A673 (cell line): Measurements from ENCODE around the gene PHF2. TPM values are rescaled to one million over a fixed set of nuclear protein-coding genes. Genes with fewer than 3 reads are reported as not detected.

ENCODE experiments used
- BruUV-seq: library from RNA; stranded (reverse); fragments of 400-500 nt; replicated peaks from 2 replicates; lab custom pipeline; 2021; lab: Mats Ljungman, UMichigan
- CTCF ChIA-PET: fragments of 300-600 bp; sonication (Branson Sonifier 250); formaldehyde crosslinking; loops from one replicate; lab custom pipeline; 2022; ENCODE audit warnings: antibody characterized with exemption; lab: Charles Lee
- POLR2A ChIA-PET: fragments of 300-600 bp; sonication (Branson Sonifier 250); formaldehyde crosslinking; loops from one replicate; lab custom pipeline; 2022; ENCODE audit warnings: antibody characterized with exemption; ENCODE audit not compliant: low non-redundant PET; lab: Charles Lee
- DNase-seq: peaks from one replicate; pipeline ENCODE4 v3.0.0-alpha.2; 2015; ENCODE audit warnings: low spot score
- H3K27ac ChIP-seq: fragments of 200-600 bp; sonication (generic); 2 replicates; pipeline ENCODE4 v1.5.1; 2016; ENCODE audit warnings: mixed run types, low read depth, mild to moderate bottlenecking, mixed read lengths, antibody characterized with exemption, low read length; ENCODE audit not compliant: poor library complexity, severe bottlenecking
- H3K27me3 ChIP-seq: fragments of 200-600 bp; sonication (generic); replicated peaks from 2 replicates; pipeline ENCODE4 v1.6.1; 2017; ENCODE audit warnings: mixed run types, low read depth, mild to moderate bottlenecking, mixed read lengths, antibody characterized with exemption, low read length; ENCODE audit not compliant: insufficient read depth, poor library complexity
- H3K36me3 ChIP-seq: fragments of 200-600 bp; sonication (generic); 2 replicates; pipeline ENCODE4 v1.6.1; 2016; ENCODE audit warnings: mixed run types, mild to moderate bottlenecking, mixed read lengths, antibody characterized with exemption, low read length; ENCODE audit not compliant: insufficient read depth, poor library complexity, severe bottlenecking
- H3K4me1 ChIP-seq: fragments of 200-600 bp; sonication (generic); 2 replicates; pipeline ENCODE4 v1.6.1; 2017; ENCODE audit warnings: mixed run types, mild to moderate bottlenecking, mixed read lengths, antibody characterized with exemption, low read length; ENCODE audit not compliant: insufficient read depth, poor library complexity, severe bottlenecking
- H3K4me3 ChIP-seq: fragments of 200-600 bp; sonication (generic); 2 replicates; pipeline ENCODE4 v1.5.1; 2016; ENCODE audit warnings: low read depth, mixed run types, mild to moderate bottlenecking, mixed read lengths, low read length; ENCODE audit not compliant: poor library complexity, severe bottlenecking
- H3K9me3 ChIP-seq: fragments of 200-600 bp; sonication (generic); 2 replicates; pipeline ENCODE4 v1.6.1; 2016; ENCODE audit warnings: mixed run types, low read depth, mild to moderate bottlenecking, mixed read lengths, antibody characterized with exemption, low read length; ENCODE audit not compliant: poor library complexity, severe bottlenecking
- CTCF ChIP-seq: fragments of 300-800, 200-600 bp; sonication (generic); conservative IDR thresholded peaks from 2 replicates; pipeline ENCODE4 v1.5.1; 2017; ENCODE audit warnings: low read depth, mild to moderate bottlenecking, antibody characterized with exemption, low read length, moderate library complexity, mixed read lengths
- EZH2 ChIP-seq: fragments of 200-600 bp; sonication (generic); IDR thresholded peaks from 2 replicates; pipeline ENCODE4 v1.6.1; 2017; ENCODE audit warnings: borderline replicate concordance, low read depth, mild to moderate bottlenecking, mixed read lengths, antibody characterized with exemption, low read length; ENCODE audit not compliant: poor library complexity, severe bottlenecking
- intact Hi-C: fragments of 100-400 bp; cut with micrococcal nuclease; formaldehyde crosslinking; loops from one replicate; pipeline ENCODE4 v1.10.0; 2022; ENCODE audit not compliant: unreplicated experiment
- total RNA-seq: library from RNA; stranded (reverse); gene quantifications from 2 replicates; pipeline ENCODE4 v1.2.3, GENCODE V29; 2021

Gene PHF2
- total RNA-seq, 1 experiment from 2014 or later = 32.7 TPM

- BruUV-seq = no TSS peak
- DNase-seq = no peak
- TF ChIP-seq EZH2 (no peak), CTCF (no peak)
- no peaks in the 10 kb centered on the region for H3K4me1 ChIP-seq
- peaks cover 22% of the 10 kb centered on the region for H3K36me3 ChIP-seq
- H3K27me3 ChIP-seq = no peaks in the 10 kb centered on the region
- ChIA-PET POLR2A (no interaction called here), CTCF (no interaction called here)
- H3K27ac ChIP-seq = no peak overlapping the region
- intact Hi-C loops = no loop called here
- peaks cover 7% of the 10 kb centered on the region for H3K9me3 ChIP-seq
- no peak overlapping the region for H3K4me3 ChIP-seq
Observed at GRCh38 chr9:93634311-93635185, 58.2 kb downstream of the PHF2 start.

- ChIA-PET CTCF (no interaction called here), POLR2A (no interaction called here)
- H3K27ac ChIP-seq = no peak overlapping the region
- H3K27me3 ChIP-seq = no peaks in the 10 kb centered on the region
- H3K4me3 ChIP-seq = no peak overlapping the region
- DNase-seq = no peak
- H3K36me3 ChIP-seq = peaks cover 22% of the 10 kb centered on the region
- no TSS peak for BruUV-seq
- TF ChIP-seq CTCF (no peak), EZH2 (no peak)
- H3K4me1 ChIP-seq = no peaks in the 10 kb centered on the region
- H3K9me3 ChIP-seq = peaks cover 7% of the 10 kb centered on the region
- intact Hi-C loops = no loop called here
Observed at GRCh38 chr9:93635186-93636107, 59.1 kb downstream of the PHF2 start.

GRCh38 chr9:93636172-93636661 is 59.8 kb downstream of the PHF2 start:
- Histone ChIP-seq H3K27ac (no peak overlapping the region), H3K4me3 (no peak overlapping the region), H3K4me1 (no peaks in the 10 kb centered on the region), H3K27me3 (no peaks in the 10 kb centered on the region), H3K36me3 (peaks cover 22% of the 10 kb centered on the region), H3K9me3 (peaks cover 7% of the 10 kb centered on the region)
- no TSS peak for BruUV-seq
- ChIA-PET POLR2A (no interaction called here), CTCF (no interaction called here)
- TF ChIP-seq CTCF = no peak
- no peak for TF ChIP-seq EZH2
- DNase-seq = no peak
- intact Hi-C loops = no loop called here
